GM18519 (cell line): ENCODE results near the gene GLG1.
"Not testable (repeated sequence)": the region's sequence is repeated elsewhere in the genome, so short reads cannot be mapped to it uniquely, and the experiment has no call there.

Experiments used
- ATAC-seq: cut with Tn5 transposase; IDR thresholded peaks from one replicate; pipeline ENCODE4 v1.9.1; 2021; ENCODE audit warnings: mild to moderate bottlenecking, moderate library complexity; ENCODE audit not compliant: unreplicated experiment, low FRiP score

Gene GLG1

GRCh38 chr16:74417897-74418296 lies 189.0 kb downstream of the GLG1 start:
- ATAC-seq = not testable (repeated sequence)

GRCh38 chr16:74413920-74414319 lies 193.0 kb downstream of the GLG1 start:
- not testable (repeated sequence) for ATAC-seq

GRCh38 chr16:74413485-74413884 lies 193.4 kb downstream of the GLG1 start:
- not testable (repeated sequence) for ATAC-seq

- not testable (repeated sequence) for ATAC-seq
Observed at GRCh38 chr16:74412775-74413390, 194.0 kb downstream of the GLG1 start.

- ATAC-seq = not testable (repeated sequence)
Observed at GRCh38 chr16:74412138-74412774, 194.7 kb downstream of the GLG1 start.

GRCh38 chr16:74410981-74411380 lies 195.9 kb downstream of the GLG1 start:
- not testable (repeated sequence) for ATAC-seq

GRCh38 chr16:74410057-74410957 lies 196.6 kb downstream of the GLG1 start:
- not testable (repeated sequence) for ATAC-seq

- not testable (repeated sequence) for ATAC-seq
Observed at GRCh38 chr16:74409185-74409981, 197.5 kb downstream of the GLG1 start.

GRCh38 chr16:74407362-74407705 lies 199.6 kb downstream of the GLG1 start:
- not testable (repeated sequence) for ATAC-seq

GRCh38 chr16:74406600-74407361 lies 200.1 kb downstream of the GLG1 start:
- ATAC-seq = not testable (repeated sequence)

GRCh38 chr16:74404148-74404933 lies 202.6 kb downstream of the GLG1 start:
- ATAC-seq = not testable (repeated sequence)

GRCh38 chr16:74400238-74400637 lies 206.7 kb downstream of the GLG1 start:
- not testable (repeated sequence) for ATAC-seq

- not testable (repeated sequence) for ATAC-seq
Observed at GRCh38 chr16:74398212-74398895, 208.6 kb downstream of the GLG1 start.
